Inflammatory macrophage treated with lipopolysaccharide for 4 hours (primary cell): ENCODE data around the gene BRD9.
"Not testable (repeated sequence)": the region's sequence is repeated elsewhere in the genome, so short reads cannot be mapped to it uniquely, and the experiment has no call there.

Experiments
- DNase-seq: peaks from one replicate; pipeline ENCODE4 v3.0.0-alpha.2; 2020

The BRD9 gene

GRCh38 chr5:922436-923280 lies 30.1 kb upstream of the BRD9 start:
- DNase-seq: no peak

- no peak for DNase-seq
These were observed 29.1 kb upstream of the BRD9 start for GRCh38 chr5:921456-922435.

- DNase-seq: no peak
These were observed 27.7 kb upstream of the BRD9 start for GRCh38 chr5:920321-920720.

GRCh38 chr5:919356-920000 lies 26.9 kb upstream of the BRD9 start:
- DNase-seq: no peak

GRCh38 chr5:918717-919116 lies 26.1 kb upstream of the BRD9 start:
- not testable (repeated sequence) for DNase-seq

GRCh38 chr5:916441-917293 lies 24.1 kb upstream of the BRD9 start:
- no peak for DNase-seq

- DNase-seq: no peak
These were observed 23.3 kb upstream of the BRD9 start for GRCh38 chr5:915946-916345.

GRCh38 chr5:915346-915745 lies 22.7 kb upstream of the BRD9 start:
- not testable (repeated sequence) for DNase-seq

- no peak for DNase-seq
These were observed 22.0 kb upstream of the BRD9 start for GRCh38 chr5:914612-915011.

GRCh38 chr5:914174-914573 lies 21.6 kb upstream of the BRD9 start:
- no peak for DNase-seq

GRCh38 chr5:912280-913091 lies 19.9 kb upstream of the BRD9 start:
- no peak for DNase-seq

GRCh38 chr5:911601-912000 lies 19.0 kb upstream of the BRD9 start:
- no peak for DNase-seq

- DNase-seq: no peak
These were observed 18.2 kb upstream of the BRD9 start for GRCh38 chr5:910769-911160.

GRCh38 chr5:909994-910768 lies 17.6 kb upstream of the BRD9 start:
- DNase-seq: no peak

GRCh38 chr5:909086-909485 lies 16.5 kb upstream of the BRD9 start:
- DNase-seq: no peak

- DNase-seq: no peak
These were observed 15.6 kb upstream of the BRD9 start for GRCh38 chr5:908172-908571.

- DNase-seq: no peak
These were observed 14.8 kb upstream of the BRD9 start for GRCh38 chr5:907366-907910.

GRCh38 chr5:905139-905642 lies 12.6 kb upstream of the BRD9 start:
- no peak for DNase-seq

GRCh38 chr5:903756-904096 lies 11.1 kb upstream of the BRD9 start:
- DNase-seq: no peak
